Skin of body (tissue), 2 donors: ENCODE data around the gene ADAM22. TPM values are rescaled to one million over a fixed set of nuclear protein-coding genes. Genes with fewer than 3 reads are reported as not detected.

Experiments
- DNase-seq: peaks from one replicate; lab custom pipeline; 2025; lab: John Stamatoyannopoulos, UW
- total RNA-seq: library from RNA; depleted of rRNA; stranded (reverse); fragments of >200 nt; gene quantifications from one replicate; pipeline ENCODE4 v1.2.3, GENCODE V29; 2014

The ADAM22 gene
- total RNA-seq, 1 donor from 2014 or later = 18.6 TPM

- DNase-seq = no peak
Measured at GRCh38 chr7:87948371-87948770, 14.3 kb downstream of the ADAM22 start.

- no peak for DNase-seq
Measured at GRCh38 chr7:87959336-87959735, 25.3 kb downstream of the ADAM22 start.

- DNase-seq = peak; percentile 58
Measured at GRCh38 chr7:87960239-87960638, 26.2 kb downstream of the ADAM22 start.

GRCh38 chr7:87961754-87962153 is 27.7 kb downstream of the ADAM22 start:
- no peak for DNase-seq

DNA sequence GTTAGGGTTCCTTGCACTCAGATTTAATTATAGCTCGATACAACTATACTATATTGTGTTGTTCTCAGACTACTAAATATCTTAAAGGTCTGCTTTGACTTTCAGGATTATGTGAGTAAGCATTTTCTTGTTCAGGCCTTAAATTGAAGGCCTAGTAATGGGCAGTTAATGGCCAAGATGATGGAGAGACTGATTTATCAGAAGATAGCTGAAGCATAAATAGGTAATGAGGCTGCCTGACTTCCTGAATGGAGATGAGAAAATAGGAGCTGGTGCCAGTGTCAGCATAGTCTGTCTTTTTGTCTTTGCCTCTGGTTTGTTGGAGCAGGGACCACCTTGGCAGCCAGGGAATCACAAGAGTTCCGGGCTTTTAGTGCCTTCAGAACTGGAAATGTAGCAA is 32.2 kb downstream of the ADAM22 start:
- no peak for DNase-seq

GRCh38 chr7:87968021-87968420 is 34.0 kb downstream of the ADAM22 start:
- no peak for DNase-seq

DNA sequence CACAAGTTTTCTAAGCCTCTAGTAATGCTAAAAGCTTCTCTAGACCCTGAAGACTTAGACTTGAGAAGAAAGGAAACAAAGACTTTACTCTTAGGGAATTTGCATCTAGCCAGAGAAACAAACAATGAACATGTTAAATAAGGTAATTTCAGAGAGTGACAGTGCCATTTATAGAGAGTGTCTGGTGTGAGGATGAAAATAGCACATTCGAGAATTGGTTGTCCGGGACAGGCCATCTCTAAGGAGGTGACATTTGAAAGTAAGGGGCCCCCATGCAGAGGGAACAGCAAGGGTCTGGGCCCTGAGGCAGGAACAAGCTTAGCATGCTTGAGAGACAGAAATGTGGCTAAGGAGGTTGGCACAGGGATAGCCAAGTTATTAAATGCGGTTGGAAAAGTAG is 48.1 kb downstream of the ADAM22 start:
- DNase-seq = no peak

DNA sequence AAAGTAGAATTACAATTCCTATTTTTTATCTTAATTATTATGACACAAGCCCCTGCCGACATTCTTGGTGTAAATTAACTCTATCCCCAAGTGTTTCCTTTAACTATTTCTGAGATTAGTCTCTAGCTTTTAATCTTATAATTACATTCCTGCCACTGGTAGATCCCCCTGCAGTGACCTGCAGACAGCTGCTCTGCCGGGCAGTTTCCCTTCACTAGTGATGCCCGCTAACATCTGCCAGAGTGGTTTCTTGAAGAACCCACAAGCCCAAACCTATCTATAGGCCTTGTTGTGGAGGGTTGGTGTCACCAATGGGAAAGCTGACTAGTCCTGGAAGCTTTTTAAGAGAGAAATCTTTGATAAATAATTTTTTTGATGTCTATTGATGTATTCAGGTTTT is 50.0 kb downstream of the ADAM22 start:
- DNase-seq = no peak

- DNase-seq = no peak
Measured at GRCh38 chr7:87993269-87993668, 59.2 kb downstream of the ADAM22 start.

GRCh38 chr7:87999261-87999660 is 65.2 kb downstream of the ADAM22 start:
- no peak for DNase-seq

DNA sequence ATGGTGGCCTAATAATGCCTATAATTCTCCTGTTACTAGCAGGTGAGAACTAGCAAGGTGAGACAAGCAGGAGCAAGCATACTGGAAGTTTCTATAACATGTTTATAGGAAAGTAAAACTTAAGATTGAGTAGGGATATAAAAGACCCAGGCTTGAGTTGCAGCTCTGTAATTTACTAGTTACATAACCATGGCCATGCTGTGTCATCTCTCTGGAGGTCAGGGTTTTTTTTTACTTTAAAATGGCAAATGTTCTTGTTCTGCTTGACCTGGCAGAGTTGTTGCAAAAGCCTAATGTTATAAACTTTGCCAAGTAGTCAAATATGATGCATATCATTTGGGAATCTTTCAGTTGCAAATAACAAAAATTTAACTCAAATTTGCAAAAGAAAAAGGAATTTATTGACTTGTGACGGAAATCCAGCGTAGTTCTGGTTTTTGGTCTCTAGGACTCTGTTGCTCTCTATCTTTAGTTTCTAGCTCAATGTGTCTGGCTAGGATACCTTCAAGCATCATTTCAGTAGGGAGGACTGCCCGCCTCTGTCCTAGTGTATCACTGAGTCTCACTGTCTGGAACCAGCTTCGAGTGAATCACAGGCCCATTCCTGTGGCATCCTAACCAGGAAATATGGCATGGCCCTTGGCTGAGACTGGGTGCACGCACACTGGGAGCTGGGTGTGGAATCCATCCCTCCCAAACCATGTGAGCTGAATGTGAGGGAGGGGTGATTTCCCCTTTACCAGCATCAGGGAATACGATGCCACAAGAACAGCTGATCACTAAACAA is 67.9 kb downstream of the ADAM22 start:
- DNase-seq = no peak

DNA sequence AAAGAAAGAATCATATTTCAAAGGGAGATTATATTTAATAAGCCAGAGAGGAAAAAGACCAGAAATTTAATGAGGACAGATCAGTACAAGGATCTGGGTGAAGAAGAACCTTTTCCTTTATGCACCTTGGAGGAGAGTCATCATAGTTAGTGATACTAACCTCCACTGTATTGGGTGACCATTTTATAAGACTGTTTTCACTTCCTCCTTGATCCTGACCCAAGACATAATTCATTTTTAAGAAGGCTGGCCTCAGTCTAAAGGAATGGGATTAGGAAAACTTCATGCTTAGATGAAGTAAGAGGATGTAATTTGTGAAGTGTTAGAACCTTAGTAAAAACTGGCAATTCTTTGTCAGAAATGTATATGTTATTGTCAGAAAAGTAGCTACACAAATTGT is 68.6 kb downstream of the ADAM22 start:
- no peak for DNase-seq

DNA sequence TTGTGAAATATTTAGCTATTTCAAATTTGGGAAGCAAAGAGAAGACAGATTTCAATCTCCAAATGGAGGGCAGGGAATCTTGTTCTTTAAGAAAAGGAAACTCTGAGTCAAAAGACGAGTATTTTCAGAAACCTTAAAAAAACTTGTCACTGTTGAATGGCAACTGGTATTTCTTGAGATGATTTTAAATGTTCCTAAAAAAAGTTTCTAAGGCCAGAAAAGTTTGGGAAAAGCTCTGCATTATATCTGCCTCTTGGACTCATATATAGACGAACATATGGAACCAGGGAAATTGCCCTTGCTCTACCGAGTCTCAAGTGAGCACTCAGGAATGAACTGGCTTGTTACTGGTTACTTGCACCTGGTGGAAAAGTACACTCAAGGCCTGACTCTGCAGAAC is 69.5 kb downstream of the ADAM22 start:
- DNase-seq = no peak

DNA sequence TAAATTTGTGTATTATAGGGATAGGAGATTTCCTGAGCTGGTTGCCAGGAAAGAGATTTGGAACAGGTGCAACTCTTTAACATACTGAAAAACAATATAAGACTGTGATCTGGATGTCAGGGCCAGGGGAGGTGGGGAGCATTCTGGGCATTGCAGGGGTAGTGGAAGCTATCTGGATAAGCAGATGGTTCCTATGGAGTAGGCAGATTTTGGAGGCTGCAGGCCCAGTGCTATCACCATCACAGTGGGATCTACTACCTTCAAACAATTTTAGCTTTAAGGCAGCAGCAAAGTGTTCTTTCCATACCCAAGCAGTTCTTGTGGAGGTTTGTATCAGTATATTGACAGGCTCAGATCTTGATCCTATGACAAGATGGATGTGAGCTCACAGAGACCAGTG is 71.1 kb downstream of the ADAM22 start:
- no peak for DNase-seq

DNA sequence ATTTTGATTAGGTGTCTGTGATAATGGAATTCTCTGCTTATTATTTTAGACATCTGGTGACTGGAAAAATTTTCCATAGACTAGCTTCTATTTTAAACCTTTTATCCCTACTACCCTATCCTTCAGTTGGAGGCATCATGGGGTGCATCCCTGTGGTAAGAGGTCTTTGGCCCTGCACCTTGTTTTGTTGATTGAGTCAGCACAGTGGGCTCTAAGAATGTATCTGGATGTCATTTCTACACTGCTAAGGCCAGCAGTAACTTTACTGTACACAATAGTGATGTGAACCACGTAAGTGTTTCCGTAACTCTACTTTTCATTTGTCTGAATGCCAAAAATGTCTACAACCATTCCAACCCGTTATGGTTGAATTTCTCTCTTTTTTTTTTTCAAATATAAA is 75.6 kb downstream of the ADAM22 start:
- no peak for DNase-seq

DNA sequence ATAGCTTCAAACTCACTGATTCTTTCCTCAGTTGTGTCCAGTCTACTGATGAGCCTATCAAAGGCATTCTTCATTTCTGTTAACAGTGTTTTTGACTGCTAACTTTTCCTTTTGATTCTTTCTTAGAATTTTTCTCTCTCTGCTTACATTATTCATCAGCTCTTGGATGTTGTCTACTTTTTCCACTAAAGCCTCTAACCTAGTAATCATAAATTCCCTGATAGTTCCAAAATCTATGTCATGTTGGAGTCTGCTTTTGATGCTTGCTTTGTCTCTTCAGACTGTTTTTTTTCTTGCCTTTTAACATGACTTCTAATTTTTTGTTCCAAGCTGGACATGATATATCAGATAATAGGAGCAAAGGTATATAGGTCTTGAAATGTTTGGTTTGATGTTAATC is 78.0 kb downstream of the ADAM22 start:
- DNase-seq = peak; percentile 27

DNA sequence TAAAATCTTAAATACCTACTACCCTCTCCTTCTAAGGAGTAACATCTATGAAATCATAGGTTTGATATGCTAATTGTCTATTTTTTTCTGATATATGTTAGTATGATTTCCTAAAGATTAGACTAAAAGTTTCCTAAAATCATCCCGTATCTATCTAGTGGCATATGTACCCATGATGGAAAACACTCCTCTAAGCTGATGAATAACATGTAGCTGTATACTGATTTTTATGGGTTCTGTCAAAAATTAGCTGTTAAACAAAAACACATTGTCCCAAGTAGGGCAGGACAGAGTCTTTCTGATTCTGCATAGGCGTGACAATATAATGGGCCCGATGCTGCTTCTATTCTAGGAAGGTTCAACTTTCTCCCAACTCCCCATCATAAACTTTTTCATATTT is 79.9 kb downstream of the ADAM22 start:
- peak; percentile 37 for DNase-seq

DNA sequence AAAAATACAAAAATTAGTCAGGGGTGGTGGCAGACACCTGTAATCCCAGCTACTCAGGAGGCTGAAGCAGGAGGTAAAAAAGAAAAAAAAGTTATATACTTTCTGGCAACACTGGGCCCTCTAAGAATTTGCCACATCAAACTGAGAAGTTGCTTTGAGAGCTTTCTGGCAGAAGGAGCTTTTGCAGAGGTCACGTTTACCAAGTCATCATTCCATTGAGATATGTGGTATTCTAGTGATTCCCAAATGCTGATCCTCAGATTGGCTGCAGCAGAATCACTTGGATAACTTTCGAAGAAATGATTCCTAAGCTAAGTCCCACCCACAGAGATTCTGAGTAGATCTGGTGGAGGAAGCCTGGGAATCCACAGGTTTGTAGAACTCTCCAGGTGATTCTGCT is 80.5 kb downstream of the ADAM22 start:
- peak; percentile 28 for DNase-seq

- peak; percentile 73 for DNase-seq
Measured at GRCh38 chr7:88015309-88015708, 81.3 kb downstream of the ADAM22 start.

DNA sequence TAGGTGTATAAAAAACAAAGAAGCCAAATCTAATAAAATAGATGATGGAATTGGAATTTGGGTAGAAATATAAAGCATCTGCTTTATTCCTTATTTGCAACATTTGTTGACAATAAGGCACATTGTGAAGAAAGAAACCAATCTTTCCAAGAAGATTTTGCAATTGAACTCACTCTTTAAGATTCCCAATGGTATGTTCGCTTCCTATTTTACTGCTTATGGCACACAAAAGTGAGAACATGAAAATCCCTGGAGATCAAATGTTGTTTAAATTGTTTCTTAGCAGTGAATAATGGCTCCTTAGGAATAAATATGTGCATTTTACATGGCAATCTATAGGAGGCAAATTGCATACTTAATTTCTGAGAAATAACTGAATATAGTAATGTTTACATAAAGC is 84.5 kb downstream of the ADAM22 start:
- DNase-seq = peak; percentile 68

DNA sequence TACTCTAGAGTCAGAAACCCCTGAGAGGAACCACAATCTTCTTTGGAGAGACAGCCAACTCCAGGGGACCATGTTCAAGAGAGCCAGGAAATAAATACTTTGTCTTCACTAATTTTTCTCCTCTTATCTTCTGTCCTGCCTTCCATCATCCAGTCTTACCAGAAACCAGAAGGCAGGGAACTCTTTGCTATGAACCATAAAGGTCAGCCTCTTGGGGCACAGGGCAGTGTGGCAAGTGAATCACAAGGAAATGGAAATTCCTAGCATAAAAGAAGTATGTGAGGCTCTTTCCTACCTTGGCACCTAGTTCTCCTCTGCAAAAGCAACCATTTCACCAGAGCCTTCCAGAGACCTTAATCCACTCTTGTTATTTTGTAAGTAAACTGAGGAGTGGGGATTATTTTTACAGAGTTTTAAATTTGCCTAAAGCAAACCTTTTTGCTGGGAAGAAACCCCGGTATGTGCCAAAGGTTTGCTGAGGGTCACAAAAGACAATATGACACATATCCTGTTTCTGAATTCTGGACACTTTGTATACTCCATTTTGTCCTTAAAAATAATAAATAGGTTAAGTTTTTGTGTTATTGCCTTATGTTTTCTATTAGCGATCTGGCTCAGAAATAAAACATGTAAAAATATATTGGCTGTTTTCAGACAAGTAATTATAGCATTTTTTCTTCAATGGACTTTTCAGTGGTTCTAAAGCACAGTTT is 87.1 kb downstream of the ADAM22 start:
- no peak for DNase-seq

- no peak for DNase-seq
Measured at GRCh38 chr7:88027724-88028123, 93.7 kb downstream of the ADAM22 start.

DNA sequence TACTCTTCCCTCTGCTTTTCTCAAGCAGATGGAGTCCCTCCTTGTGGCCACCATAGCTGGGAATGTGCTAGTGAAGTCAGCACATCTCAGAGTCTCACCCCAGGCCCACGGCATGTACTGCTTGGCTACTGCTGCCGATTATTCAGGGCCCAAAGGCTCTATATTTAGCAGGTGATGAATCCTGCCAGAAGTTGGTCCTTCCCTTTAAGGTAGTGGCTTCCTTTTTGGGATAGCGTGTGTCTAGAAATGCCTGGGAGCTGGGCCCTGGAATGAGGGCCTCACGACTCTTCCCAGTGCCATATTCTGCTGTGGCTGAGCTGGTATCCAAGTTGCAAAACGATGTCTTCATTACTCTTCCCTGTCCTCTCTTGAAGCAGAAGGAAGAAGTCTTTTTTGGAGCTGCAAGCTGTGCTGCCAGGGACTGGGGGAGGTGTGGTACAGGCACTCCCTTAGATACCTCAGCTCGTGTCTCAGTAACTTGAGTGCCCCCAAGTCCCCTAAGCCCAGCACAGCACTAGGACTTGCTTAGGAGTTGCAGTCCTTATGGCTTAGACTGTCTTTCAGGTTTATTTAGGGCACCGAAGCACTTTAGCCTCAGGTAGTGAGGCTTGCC is 100.1 kb downstream of the ADAM22 start:
- no peak for DNase-seq
